A673 (cell line): ENCODE measurements around the gene LMBR1. TPM values are rescaled to one million over a fixed set of nuclear protein-coding genes. Genes with fewer than 3 reads are reported as not detected.
"Not testable (repeated sequence)": the region's sequence is repeated elsewhere in the genome, so short reads cannot be mapped to it uniquely, and the experiment has no call there.

ENCODE experiments used
- BruUV-seq: library from RNA; stranded (reverse); fragments of 400-500 nt; replicated peaks from 2 replicates; lab custom pipeline; 2021; lab: Mats Ljungman, UMichigan
- CTCF ChIA-PET: fragments of 300-600 bp; sonication (Branson Sonifier 250); formaldehyde crosslinking; loops from one replicate; lab custom pipeline; 2022; ENCODE audit warnings: antibody characterized with exemption; lab: Charles Lee
- POLR2A ChIA-PET: fragments of 300-600 bp; sonication (Branson Sonifier 250); formaldehyde crosslinking; loops from one replicate; lab custom pipeline; 2022; ENCODE audit warnings: antibody characterized with exemption; ENCODE audit not compliant: low non-redundant PET; lab: Charles Lee
- DNase-seq: peaks from one replicate; pipeline ENCODE4 v3.0.0-alpha.2; 2015; ENCODE audit warnings: low spot score
- H3K27ac ChIP-seq: fragments of 200-600 bp; sonication (generic); 2 replicates; pipeline ENCODE4 v1.5.1; 2016; ENCODE audit warnings: mixed run types, low read depth, mild to moderate bottlenecking, mixed read lengths, antibody characterized with exemption, low read length; ENCODE audit not compliant: poor library complexity, severe bottlenecking
- H3K27me3 ChIP-seq: fragments of 200-600 bp; sonication (generic); replicated peaks from 2 replicates; pipeline ENCODE4 v1.6.1; 2017; ENCODE audit warnings: mixed run types, low read depth, mild to moderate bottlenecking, mixed read lengths, antibody characterized with exemption, low read length; ENCODE audit not compliant: insufficient read depth, poor library complexity
- H3K36me3 ChIP-seq: fragments of 200-600 bp; sonication (generic); 2 replicates; pipeline ENCODE4 v1.6.1; 2016; ENCODE audit warnings: mixed run types, mild to moderate bottlenecking, mixed read lengths, antibody characterized with exemption, low read length; ENCODE audit not compliant: insufficient read depth, poor library complexity, severe bottlenecking
- H3K4me1 ChIP-seq: fragments of 200-600 bp; sonication (generic); 2 replicates; pipeline ENCODE4 v1.6.1; 2017; ENCODE audit warnings: mixed run types, mild to moderate bottlenecking, mixed read lengths, antibody characterized with exemption, low read length; ENCODE audit not compliant: insufficient read depth, poor library complexity, severe bottlenecking
- H3K4me3 ChIP-seq: fragments of 200-600 bp; sonication (generic); 2 replicates; pipeline ENCODE4 v1.5.1; 2016; ENCODE audit warnings: low read depth, mixed run types, mild to moderate bottlenecking, mixed read lengths, low read length; ENCODE audit not compliant: poor library complexity, severe bottlenecking
- H3K9me3 ChIP-seq: fragments of 200-600 bp; sonication (generic); 2 replicates; pipeline ENCODE4 v1.6.1; 2016; ENCODE audit warnings: mixed run types, low read depth, mild to moderate bottlenecking, mixed read lengths, antibody characterized with exemption, low read length; ENCODE audit not compliant: poor library complexity, severe bottlenecking
- EZH2 ChIP-seq: fragments of 200-600 bp; sonication (generic); IDR thresholded peaks from 2 replicates; pipeline ENCODE4 v1.6.1; 2017; ENCODE audit warnings: borderline replicate concordance, low read depth, mild to moderate bottlenecking, mixed read lengths, antibody characterized with exemption, low read length; ENCODE audit not compliant: poor library complexity, severe bottlenecking
- intact Hi-C: fragments of 100-400 bp; cut with micrococcal nuclease; formaldehyde crosslinking; loops from one replicate; pipeline ENCODE4 v1.10.0; 2022; ENCODE audit not compliant: unreplicated experiment
- total RNA-seq: library from RNA; stranded (reverse); gene quantifications from 2 replicates; pipeline ENCODE4 v1.2.3, GENCODE V29; 2021
- TF ChIP-seq, protein P1 (sequence below): fragments of 300-800, 200-600 bp; sonication (generic); conservative IDR thresholded peaks from 2 replicates; pipeline ENCODE4 v1.5.1; 2017; ENCODE audit warnings: low read depth, mild to moderate bottlenecking, antibody characterized with exemption, low read length, moderate library complexity, mixed read lengths

LMBR1 gene
- total RNA-seq, 1 experiment from 2014 or later = 50.7 TPM

DNA sequence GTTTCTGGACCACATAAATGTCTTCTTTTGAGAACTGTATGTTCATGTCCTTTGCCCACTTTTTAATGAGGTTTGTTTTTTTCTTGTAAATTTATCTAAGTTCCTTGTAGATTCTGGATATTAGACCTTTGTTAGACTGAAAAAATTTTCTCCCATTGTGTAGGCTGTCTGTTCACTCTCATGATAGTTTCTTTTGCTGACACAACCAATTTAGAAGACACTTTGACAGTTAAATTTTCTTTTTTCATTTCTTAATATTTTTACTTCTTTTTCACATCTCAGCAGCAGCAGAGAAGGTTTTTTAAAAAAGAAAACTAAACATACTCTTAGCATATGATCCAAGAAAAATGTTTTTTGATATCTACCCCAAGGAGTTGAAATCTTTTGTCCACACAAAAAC lies 190.6 kb downstream of the LMBR1 start:
- ChIA-PET POLR2A (no interaction called here), CTCF (no interaction called here)
- H3K27ac ChIP-seq = no peak overlapping the region
- no TSS peak for BruUV-seq
- no peak overlapping the region for H3K4me3 ChIP-seq
- no peaks in the 10 kb centered on the region for H3K36me3 ChIP-seq
- peaks cover 6% of the 10 kb centered on the region for H3K9me3 ChIP-seq
- no peaks in the 10 kb centered on the region for H3K27me3 ChIP-seq
- DNase-seq = no peak
- intact Hi-C loops = no loop called here
- H3K4me1 ChIP-seq = no peaks in the 10 kb centered on the region
- TF ChIP-seq, protein P1, sequence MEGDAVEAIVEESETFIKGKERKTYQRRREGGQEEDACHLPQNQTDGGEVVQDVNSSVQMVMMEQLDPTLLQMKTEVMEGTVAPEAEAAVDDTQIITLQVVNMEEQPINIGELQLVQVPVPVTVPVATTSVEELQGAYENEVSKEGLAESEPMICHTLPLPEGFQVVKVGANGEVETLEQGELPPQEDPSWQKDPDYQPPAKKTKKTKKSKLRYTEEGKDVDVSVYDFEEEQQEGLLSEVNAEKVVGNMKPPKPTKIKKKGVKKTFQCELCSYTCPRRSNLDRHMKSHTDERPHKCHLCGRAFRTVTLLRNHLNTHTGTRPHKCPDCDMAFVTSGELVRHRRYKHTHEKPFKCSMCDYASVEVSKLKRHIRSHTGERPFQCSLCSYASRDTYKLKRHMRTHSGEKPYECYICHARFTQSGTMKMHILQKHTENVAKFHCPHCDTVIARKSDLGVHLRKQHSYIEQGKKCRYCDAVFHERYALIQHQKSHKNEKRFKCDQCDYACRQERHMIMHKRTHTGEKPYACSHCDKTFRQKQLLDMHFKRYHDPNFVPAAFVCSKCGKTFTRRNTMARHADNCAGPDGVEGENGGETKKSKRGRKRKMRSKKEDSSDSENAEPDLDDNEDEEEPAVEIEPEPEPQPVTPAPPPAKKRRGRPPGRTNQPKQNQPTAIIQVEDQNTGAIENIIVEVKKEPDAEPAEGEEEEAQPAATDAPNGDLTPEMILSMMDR = no peak

DNA sequence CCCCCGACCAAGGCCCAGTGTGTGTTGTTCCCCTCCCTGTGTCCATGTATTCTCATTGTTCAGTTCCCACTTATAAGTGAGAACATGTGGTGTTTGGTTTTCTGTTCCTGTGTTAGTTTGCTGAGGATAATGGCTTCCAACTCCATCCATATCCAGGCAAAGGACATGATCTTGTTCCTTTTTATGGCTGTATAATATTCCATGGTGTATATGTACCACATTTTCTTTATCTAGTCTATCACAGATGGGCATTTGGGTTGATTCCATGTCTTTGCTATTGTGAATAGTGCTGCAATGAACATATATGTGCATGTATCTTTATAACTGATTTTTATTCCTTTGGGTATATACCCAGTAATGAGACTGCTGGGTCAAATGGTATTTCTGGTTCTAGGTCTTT lies 191.2 kb downstream of the LMBR1 start:
- H3K27me3 ChIP-seq, H3K27ac ChIP-seq, DNase-seq, BruUV-seq, H3K9me3 ChIP-seq, intact Hi-C loops, POLR2A ChIA-PET, H3K4me1 ChIP-seq, H3K4me3 ChIP-seq, CTCF ChIA-PET, H3K36me3 ChIP-seq: not testable (repeated sequence)

DNA sequence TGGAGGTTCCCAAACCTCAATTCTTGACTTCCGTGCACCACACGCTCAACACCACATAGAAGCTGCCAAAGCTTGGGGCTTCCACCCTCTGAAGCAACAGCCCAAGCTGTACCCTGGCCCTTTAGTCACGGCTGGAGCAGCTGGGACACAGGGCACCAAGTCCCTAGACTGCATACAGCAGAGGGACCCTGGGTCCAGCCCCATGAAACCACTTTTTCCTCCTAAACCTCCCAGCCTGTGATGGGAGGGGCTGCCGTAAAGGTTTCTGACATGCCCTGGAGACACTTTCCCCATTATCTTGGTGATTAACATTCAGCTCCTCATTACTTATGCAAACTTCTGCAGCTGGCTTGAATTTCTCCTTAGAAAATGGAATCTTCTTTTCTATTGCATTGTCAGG lies 194.5 kb downstream of the LMBR1 start:
- H3K27ac ChIP-seq, H3K9me3 ChIP-seq, H3K36me3 ChIP-seq, H3K4me1 ChIP-seq, DNase-seq, H3K27me3 ChIP-seq, POLR2A ChIA-PET, intact Hi-C loops, CTCF ChIA-PET, H3K4me3 ChIP-seq, BruUV-seq: not testable (repeated sequence)

DNA sequence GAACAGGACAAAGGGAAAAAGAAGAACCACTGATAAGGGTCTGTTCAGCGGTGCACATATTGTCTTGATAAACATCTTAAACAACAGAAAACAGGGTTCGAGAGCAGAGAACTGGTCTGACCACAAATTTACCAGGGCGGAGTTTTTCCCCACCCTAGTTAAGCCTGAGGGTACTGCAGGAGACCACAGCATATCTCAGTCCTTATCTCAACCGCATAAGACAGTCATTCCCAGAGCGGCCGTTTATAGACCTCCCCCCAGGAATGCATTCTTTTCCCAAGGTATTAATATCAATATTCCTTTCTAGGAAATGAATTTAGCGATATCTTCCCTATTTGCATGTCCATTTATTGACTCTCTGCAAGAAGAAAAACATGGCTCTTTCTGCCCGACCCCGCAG lies 195.7 kb downstream of the LMBR1 start:
- intact Hi-C loops, H3K27ac ChIP-seq, H3K27me3 ChIP-seq, CTCF ChIA-PET, H3K4me1 ChIP-seq, BruUV-seq, POLR2A ChIA-PET, H3K36me3 ChIP-seq, DNase-seq, H3K4me3 ChIP-seq: not testable (repeated sequence)
- H3K9me3 ChIP-seq = peaks cover 14% of the 10 kb centered on the region

DNA sequence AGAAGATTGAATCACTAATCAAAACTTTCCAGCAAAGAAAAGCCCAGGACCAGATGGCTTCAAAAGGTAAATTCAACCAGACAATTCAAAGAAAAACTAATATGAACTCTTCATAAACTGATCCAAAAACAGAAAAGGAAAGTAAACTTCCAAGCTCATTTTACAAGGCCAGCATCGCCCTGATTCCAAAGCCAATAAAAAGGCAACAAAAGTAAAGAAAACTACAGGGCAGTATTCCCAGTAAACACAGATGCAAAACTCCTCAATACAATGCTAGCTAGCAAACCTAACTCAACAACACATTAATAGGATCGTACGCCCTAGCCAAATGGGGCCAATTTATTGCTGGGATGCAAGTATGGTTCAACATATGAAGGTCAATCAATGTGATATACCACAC lies 199.4 kb downstream of the LMBR1 start:
- H3K4me3 ChIP-seq = no peak overlapping the region
- intact Hi-C loops = no loop called here
- no peak overlapping the region for H3K27ac ChIP-seq
- no peak for DNase-seq
- no TSS peak for BruUV-seq
- TF ChIP-seq EZH2 = no peak
- TF ChIP-seq, protein P1 = no peak
- ChIA-PET POLR2A (no interaction called here), CTCF (no interaction called here)
- H3K9me3 ChIP-seq = peaks cover 14% of the 10 kb centered on the region
- no peaks in the 10 kb centered on the region for H3K4me1 ChIP-seq
- H3K27me3 ChIP-seq = no peaks in the 10 kb centered on the region
- H3K36me3 ChIP-seq = no peaks in the 10 kb centered on the region
